H9 (cell line): ENCODE results near the gene ORC2. TPM values are rescaled to one million over a fixed set of nuclear protein-coding genes. Genes with fewer than 3 reads are reported as not detected.
"Not testable (repeated sequence)": the region's sequence is repeated elsewhere in the genome, so short reads cannot be mapped to it uniquely, and the experiment has no call there.

Source experiments
- DNase-seq: peaks from one replicate; pipeline ENCODE4 v3.0.0-alpha.2; 2017
- H2AFZ ChIP-seq: one replicate; pipeline ENCODE4 v1.6.1; 2013; ENCODE audit warnings: mild to moderate bottlenecking, low read length, control low read depth, moderate library complexity
- H2AK5ac ChIP-seq: 2 replicates; pipeline ENCODE4 v1.6.1; 2013; ENCODE audit warnings: low read length, control low read depth, mixed read lengths; ENCODE audit not compliant: insufficient read length
- H2BK120ac ChIP-seq: one replicate; pipeline ENCODE4 v1.6.1; 2013; ENCODE audit warnings: low read depth, mild to moderate bottlenecking, low read length, control low read depth, inconsistent platforms; ENCODE audit not compliant: poor library complexity, severe bottlenecking
- H2BK12ac ChIP-seq: 2 replicates; pipeline ENCODE4 v1.6.1; 2013; ENCODE audit warnings: low read length, control low read depth, mixed read lengths, low read depth; ENCODE audit not compliant: insufficient read length
- H2BK15ac ChIP-seq: 2 replicates; pipeline ENCODE4 v1.6.1; 2013; ENCODE audit warnings: low read depth, low read length, control low read depth
- H2BK20ac ChIP-seq: one replicate; pipeline ENCODE4 v1.6.1; 2013; ENCODE audit warnings: low read depth, mild to moderate bottlenecking, low read length, control low read depth, inconsistent platforms; ENCODE audit not compliant: poor library complexity, severe bottlenecking
- H2BK5ac ChIP-seq: 2 replicates; pipeline ENCODE4 v1.6.1; 2013; ENCODE audit warnings: low read length, control low read depth, mixed read lengths; ENCODE audit not compliant: insufficient read length
- H3K14ac ChIP-seq: 2 replicates; pipeline ENCODE4 v1.6.1; 2013; ENCODE audit warnings: low read length, control low read depth; ENCODE audit not compliant: insufficient read depth
- H3K18ac ChIP-seq: 2 replicates; pipeline ENCODE4 v1.6.1; 2013; ENCODE audit warnings: low read depth, mild to moderate bottlenecking, mixed read lengths, low read length, control low read depth; ENCODE audit not compliant: insufficient read length
- H3K23ac ChIP-seq: 2 replicates; pipeline ENCODE4 v1.6.1; 2013; ENCODE audit warnings: low read length, control low read depth, mixed read lengths, low read depth; ENCODE audit not compliant: insufficient read length
- H3K23me2 ChIP-seq: 2 replicates; pipeline ENCODE4 v1.6.1; 2013; ENCODE audit warnings: low read depth, mild to moderate bottlenecking, mixed read lengths, low read length, control low read depth; ENCODE audit not compliant: insufficient read length, poor library complexity, severe bottlenecking
- H3K27ac ChIP-seq: 2 replicates; pipeline ENCODE4 v1.5.1; 2013; ENCODE audit warnings: low read length, control low read depth, mixed read lengths, low read depth; ENCODE audit not compliant: insufficient read length
- H3K27me3 ChIP-seq: 2 replicates; pipeline ENCODE4 v1.6.1; 2013; ENCODE audit warnings: low read length, control low read depth, inconsistent platforms; ENCODE audit not compliant: insufficient read depth
- H3K4ac ChIP-seq: 2 replicates; pipeline ENCODE4 v1.6.1; 2013; ENCODE audit warnings: low read depth, mild to moderate bottlenecking, control low read depth, inconsistent platforms, low read length, moderate library complexity
- H3K4me1 ChIP-seq: 2 replicates; pipeline ENCODE4 v1.6.1; 2013; ENCODE audit warnings: low read length, control low read depth, inconsistent platforms; ENCODE audit not compliant: insufficient read depth
- H3K4me2 ChIP-seq: 2 replicates; pipeline ENCODE4 v1.6.1; 2013; ENCODE audit warnings: low read length, control low read depth, mixed read lengths; ENCODE audit not compliant: insufficient read length, insufficient read depth
- H3K56ac ChIP-seq: 2 replicates; pipeline ENCODE4 v1.6.1; 2013; ENCODE audit warnings: low read depth, mild to moderate bottlenecking, mixed read lengths, low read length, control low read depth; ENCODE audit not compliant: insufficient read length
- H3K79me1 ChIP-seq: 2 replicates; pipeline ENCODE4 v1.6.1; 2013; ENCODE audit warnings: low read depth, mild to moderate bottlenecking, moderate library complexity, low read length, control low read depth, inconsistent platforms; ENCODE audit not compliant: insufficient read depth, poor library complexity, severe bottlenecking
- H3K79me2 ChIP-seq: 2 replicates; pipeline ENCODE4 v1.6.1; 2013; ENCODE audit warnings: low read length, control low read depth, inconsistent platforms; ENCODE audit not compliant: insufficient read depth
- H3K9ac ChIP-seq: 2 replicates; pipeline ENCODE4 v1.6.1; 2013; ENCODE audit warnings: low read length, control low read depth, mixed read lengths; ENCODE audit not compliant: insufficient read length; ENCODE audit errors: extremely low read depth
- H3K9me3 ChIP-seq: one replicate; pipeline ENCODE4 v1.6.1; 2013; ENCODE audit warnings: low read depth, low read length, inconsistent platforms; ENCODE audit not compliant: control insufficient read depth
- H3T11ph ChIP-seq: one replicate; pipeline ENCODE4 v1.6.1; 2013; ENCODE audit warnings: mild to moderate bottlenecking, low read length, control low read depth, inconsistent platforms
- H4K20me1 ChIP-seq: one replicate; pipeline ENCODE4 v1.6.1; 2013; ENCODE audit not compliant: control insufficient read depth, insufficient read length, insufficient read depth
- H4K5ac ChIP-seq: 2 replicates; pipeline ENCODE4 v1.6.1; 2013; ENCODE audit warnings: low read depth, mild to moderate bottlenecking, mixed read lengths, low read length, control low read depth; ENCODE audit not compliant: insufficient read length
- H4K8ac ChIP-seq: replicated peaks from 2 replicates; pipeline ENCODE4 v1.6.1; 2013; ENCODE audit warnings: low read length, control low read depth, mixed read lengths, low read depth; ENCODE audit not compliant: insufficient read length
- H4K91ac ChIP-seq: 2 replicates; pipeline ENCODE4 v1.6.1; 2013; ENCODE audit warnings: low read depth, mild to moderate bottlenecking, moderate library complexity, mixed read lengths, low read length, control low read depth; ENCODE audit not compliant: insufficient read length
- H3K27ac Mint-ChIP-seq, 3 experiments: 2 replicates in 2 of 3; 3 replicates in 1 of 3; pipeline ENCODE4 v1.8.0; 2020 to 2021; ENCODE audit warnings: mixed read lengths in 3 of 3, mild to moderate bottlenecking in 1 of 3, moderate library complexity in 1 of 3
- H3K27me3 Mint-ChIP-seq: 2 replicates; pipeline ENCODE4 v1.8.0; 2021; ENCODE audit warnings: low read depth, mild to moderate bottlenecking, moderate library complexity, mixed read lengths
- H3K36me3 Mint-ChIP-seq, 3 experiments: 2 replicates in 2 of 3; 3 replicates in 1 of 3; pipeline ENCODE4 v1.8.0; 2020 to 2021; ENCODE audit warnings: low read depth in 3 of 3, mixed read lengths in 3 of 3; ENCODE audit not compliant: insufficient read depth in 1 of 3
- H3K4me1 Mint-ChIP-seq, 2 experiments: 2 replicates each; pipeline ENCODE4 v1.8.0; 2020; ENCODE audit warnings: mixed read lengths in 2 of 2
- H3K4me3 Mint-ChIP-seq, 2 experiments: 2 replicates in 1 of 2; 3 replicates in 1 of 2; pipeline ENCODE4 v1.8.0; 2020 to 2021; ENCODE audit warnings: mild to moderate bottlenecking in 2 of 2, mixed read lengths in 2 of 2, moderate library complexity in 1 of 2
- H3K9me3 Mint-ChIP-seq, 2 experiments: 2 replicates in 1 of 2; 3 replicates in 1 of 2; pipeline ENCODE4 v1.8.0; 2020; ENCODE audit warnings: mild to moderate bottlenecking in 2 of 2, mixed read lengths in 2 of 2, moderate library complexity in 1 of 2
- WGBS: extraction: QIAGEN DNeasy Blood & Tissue Kit; methylation state at CpG from one replicate; pipeline ENCODE4 v1.1.7; 2013; ENCODE audit warnings: missing lambda C conversion rate, low lambda C conversion rate, mixed read lengths; ENCODE audit not compliant: insufficient read length; ENCODE audit errors: extremely low coverage; 5-methylcytosine and 5-hydroxymethylcytosine counted together
- total RNA-seq: library from RNA; stranded (reverse); gene quantifications from 2 replicates; pipeline ENCODE4 v1.2.1, GENCODE V29; 2021
- TF ChIP-seq, protein P1 (sequence below): fragments of 200-600 bp; sonication (generic); conservative IDR thresholded peaks from 3 replicates; pipeline ENCODE4 v1.8.0; 2021; ENCODE audit warnings: antibody characterized with exemption, mild to moderate bottlenecking

The ORC2 gene
- total RNA-seq, 1 experiment from 2014 or later = 65.2 TPM

DNA sequence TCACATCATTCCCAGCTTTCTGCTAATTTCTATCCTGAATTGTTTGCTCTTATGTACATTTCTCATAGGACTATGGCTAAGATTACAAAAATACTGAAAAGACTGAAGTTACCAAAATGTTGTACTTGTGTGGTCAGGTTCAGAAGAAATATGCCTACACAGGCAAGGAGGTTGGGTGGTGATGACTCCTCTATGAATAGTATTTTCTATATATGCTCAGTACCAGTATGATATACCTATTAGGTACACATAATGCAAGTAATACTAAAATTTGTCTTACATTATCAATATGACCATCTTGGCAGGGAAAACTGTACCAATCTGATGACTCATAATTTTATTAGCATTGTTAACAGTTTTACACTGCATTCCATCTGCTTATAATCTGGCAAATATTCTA lies 12.2 kb upstream of the ORC2 start:
- H2BK5ac ChIP-seq = no peak overlapping the region
- H4K8ac ChIP-seq = no peak overlapping the region
- no peaks in the 10 kb centered on the region for H3K79me2 ChIP-seq
- H3K4ac ChIP-seq = no peak overlapping the region
- no peaks in the 10 kb centered on the region for H3K4me1 ChIP-seq
- no peak overlapping the region for H2AFZ ChIP-seq
- H3K27me3 ChIP-seq = no peaks in the 10 kb centered on the region
- no peak overlapping the region for H3K27ac ChIP-seq
- H2BK12ac ChIP-seq = no peak overlapping the region
- H3K4me2 ChIP-seq = no peak overlapping the region
- no peak overlapping the region for H3K14ac ChIP-seq
- H3K56ac ChIP-seq = no peak overlapping the region
- no peaks in the 10 kb centered on the region for H3K23me2 ChIP-seq
- H2BK15ac ChIP-seq = no peak overlapping the region
- no peak for DNase-seq
- Mint-ChIP-seq H3K4me1 (no peaks in the 10 kb centered on the region), H3K36me3 (no peaks in the 10 kb centered on the region), H3K4me3 (no peak overlapping the region), H3K9me3 (no peaks in the 10 kb centered on the region), H3K27ac (no peak overlapping the region), H3K27me3 (no peaks in the 10 kb centered on the region)
- H2BK120ac ChIP-seq = no peak overlapping the region
- H3K79me1 ChIP-seq = no peaks in the 10 kb centered on the region
- H3K18ac ChIP-seq = no peak overlapping the region
- TF ChIP-seq, protein P1, sequence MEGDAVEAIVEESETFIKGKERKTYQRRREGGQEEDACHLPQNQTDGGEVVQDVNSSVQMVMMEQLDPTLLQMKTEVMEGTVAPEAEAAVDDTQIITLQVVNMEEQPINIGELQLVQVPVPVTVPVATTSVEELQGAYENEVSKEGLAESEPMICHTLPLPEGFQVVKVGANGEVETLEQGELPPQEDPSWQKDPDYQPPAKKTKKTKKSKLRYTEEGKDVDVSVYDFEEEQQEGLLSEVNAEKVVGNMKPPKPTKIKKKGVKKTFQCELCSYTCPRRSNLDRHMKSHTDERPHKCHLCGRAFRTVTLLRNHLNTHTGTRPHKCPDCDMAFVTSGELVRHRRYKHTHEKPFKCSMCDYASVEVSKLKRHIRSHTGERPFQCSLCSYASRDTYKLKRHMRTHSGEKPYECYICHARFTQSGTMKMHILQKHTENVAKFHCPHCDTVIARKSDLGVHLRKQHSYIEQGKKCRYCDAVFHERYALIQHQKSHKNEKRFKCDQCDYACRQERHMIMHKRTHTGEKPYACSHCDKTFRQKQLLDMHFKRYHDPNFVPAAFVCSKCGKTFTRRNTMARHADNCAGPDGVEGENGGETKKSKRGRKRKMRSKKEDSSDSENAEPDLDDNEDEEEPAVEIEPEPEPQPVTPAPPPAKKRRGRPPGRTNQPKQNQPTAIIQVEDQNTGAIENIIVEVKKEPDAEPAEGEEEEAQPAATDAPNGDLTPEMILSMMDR = no peak
- no peaks in the 10 kb centered on the region for H3K9me3 ChIP-seq
- no peak overlapping the region for H4K91ac ChIP-seq
- no peak overlapping the region for H2AK5ac ChIP-seq
- H2BK20ac ChIP-seq = no peak overlapping the region
- no peak overlapping the region for H3K23ac ChIP-seq
- no peaks in the 10 kb centered on the region for H4K20me1 ChIP-seq
- H3K9ac ChIP-seq = no peak overlapping the region
- no peak overlapping the region for H3T11ph ChIP-seq
- H4K5ac ChIP-seq = no peak overlapping the region

DNA sequence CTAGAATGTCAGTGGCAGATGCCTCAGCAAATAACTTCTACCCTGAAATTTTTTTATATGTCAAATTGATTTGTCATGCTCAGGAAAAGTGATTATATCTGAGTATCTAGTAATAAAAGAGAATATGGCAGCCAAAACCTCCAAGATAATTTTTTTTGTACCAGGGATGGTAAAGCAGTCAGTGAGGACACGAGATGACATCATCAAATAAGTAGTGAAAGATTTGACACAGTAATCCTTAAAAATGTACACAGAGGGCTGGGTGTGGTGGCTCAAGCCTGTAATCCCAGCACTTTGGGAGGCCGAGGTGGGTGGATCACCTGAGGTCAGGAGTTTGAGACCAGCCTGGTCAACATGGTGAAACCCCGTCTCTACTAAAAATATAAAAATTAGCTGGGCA lies 6.6 kb upstream of the ORC2 start:
- peaks cover 10 to 11% of the 10 kb centered on the region in 2 experiments for H3K4me1 Mint-ChIP-seq
- not testable (repeated sequence) for H3K4me2 ChIP-seq, H3K27ac ChIP-seq, H3K79me2 ChIP-seq, H3K36me3 Mint-ChIP-seq, H3K4me3 Mint-ChIP-seq, H2BK15ac ChIP-seq, H3K23me2 ChIP-seq, H4K91ac ChIP-seq, H3K14ac ChIP-seq, H3K9me3 Mint-ChIP-seq, H3K27me3 ChIP-seq, H3K4me1 ChIP-seq, H3K4ac ChIP-seq, H2AFZ ChIP-seq, H3K79me1 ChIP-seq, H3T11ph ChIP-seq, H2AK5ac ChIP-seq, H3K27me3 Mint-ChIP-seq, H2BK120ac ChIP-seq, H3K56ac ChIP-seq, H4K20me1 ChIP-seq, H3K23ac ChIP-seq, H3K9me3 ChIP-seq, H2BK20ac ChIP-seq, H3K9ac ChIP-seq, H2BK12ac ChIP-seq, H4K8ac ChIP-seq, H3K27ac Mint-ChIP-seq, H2BK5ac ChIP-seq, H3K18ac ChIP-seq, H4K5ac ChIP-seq, DNase-seq
- WGBS = no CpG with 5 or more reads among the region's 3 CpGs
